ENCODE data around the gene ZNF839.

DNA sequence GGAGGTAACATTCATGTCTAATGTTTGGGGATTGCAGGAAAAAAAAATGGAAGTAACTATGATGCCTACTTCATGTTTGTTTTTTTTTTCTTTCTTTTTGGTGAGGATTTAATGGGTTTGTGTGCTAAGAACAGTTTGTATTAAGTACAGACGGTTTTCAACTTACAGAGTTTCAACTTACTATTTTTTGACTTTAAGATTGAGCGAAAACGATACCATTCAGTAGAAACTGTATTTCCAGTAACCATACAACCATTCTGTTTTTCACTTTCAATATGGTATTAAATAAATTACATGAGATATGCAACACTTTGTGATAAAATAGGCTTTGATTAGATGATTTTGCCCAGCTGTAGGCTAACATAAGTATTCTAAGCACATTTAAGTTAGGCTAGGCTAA, 53.6 kb downstream of the ZNF839 start:
- TF ChIP-seq EP300 (IDR thresholded peaks at IDR 0.05) = no peak
- TF ChIP-seq, protein P1, sequence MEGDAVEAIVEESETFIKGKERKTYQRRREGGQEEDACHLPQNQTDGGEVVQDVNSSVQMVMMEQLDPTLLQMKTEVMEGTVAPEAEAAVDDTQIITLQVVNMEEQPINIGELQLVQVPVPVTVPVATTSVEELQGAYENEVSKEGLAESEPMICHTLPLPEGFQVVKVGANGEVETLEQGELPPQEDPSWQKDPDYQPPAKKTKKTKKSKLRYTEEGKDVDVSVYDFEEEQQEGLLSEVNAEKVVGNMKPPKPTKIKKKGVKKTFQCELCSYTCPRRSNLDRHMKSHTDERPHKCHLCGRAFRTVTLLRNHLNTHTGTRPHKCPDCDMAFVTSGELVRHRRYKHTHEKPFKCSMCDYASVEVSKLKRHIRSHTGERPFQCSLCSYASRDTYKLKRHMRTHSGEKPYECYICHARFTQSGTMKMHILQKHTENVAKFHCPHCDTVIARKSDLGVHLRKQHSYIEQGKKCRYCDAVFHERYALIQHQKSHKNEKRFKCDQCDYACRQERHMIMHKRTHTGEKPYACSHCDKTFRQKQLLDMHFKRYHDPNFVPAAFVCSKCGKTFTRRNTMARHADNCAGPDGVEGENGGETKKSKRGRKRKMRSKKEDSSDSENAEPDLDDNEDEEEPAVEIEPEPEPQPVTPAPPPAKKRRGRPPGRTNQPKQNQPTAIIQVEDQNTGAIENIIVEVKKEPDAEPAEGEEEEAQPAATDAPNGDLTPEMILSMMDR (IDR thresholded peaks at IDR 0.05) = no peak
- TF ChIP-seq POLR2A (IDR thresholded peaks at IDR 0.05) = no peak

All from tibial nerve (tissue), 4 donors.